Cerebellar nuclear complex (tissue), 1 donor: ENCODE measurements around the gene DRICH1.
"Not testable (repeated sequence)": the region's sequence is repeated elsewhere in the genome, so short reads cannot be mapped to it uniquely, and the experiment has no call there.

ENCODE experiments used
- DNase-seq, 2 experiments: peaks; one replicate each; lab custom pipeline; 2025; lab: John Stamatoyannopoulos, UW

The DRICH1 gene

DNA sequence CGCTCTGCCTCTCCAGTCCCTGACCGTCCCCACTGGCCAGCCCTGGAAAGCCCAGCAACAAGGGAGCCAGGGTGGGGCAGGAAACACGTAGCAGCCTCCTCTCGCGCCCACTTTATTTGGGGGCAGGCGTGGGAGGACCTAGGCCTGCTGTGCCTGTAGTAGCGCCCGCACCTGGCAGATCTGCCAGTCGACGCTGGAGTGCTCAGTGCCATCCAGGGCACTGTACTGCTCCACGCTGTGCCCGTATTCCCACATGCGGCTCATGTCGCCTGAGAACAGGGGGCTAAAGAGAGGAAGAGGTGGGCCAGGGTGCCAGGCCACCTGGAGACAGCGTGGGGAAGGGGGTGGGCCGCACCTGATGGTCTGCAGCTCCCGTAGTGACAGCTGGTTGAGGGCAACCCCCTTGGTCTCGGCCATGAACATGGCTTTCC lies 17.0 kb upstream of the DRICH1 start:
- DNase-seq, result no peak

- DNase-seq, result not testable (repeated sequence)
Observed at GRCh38 chr22:23646526-23646925, 14.4 kb upstream of the DRICH1 start.

DNA sequence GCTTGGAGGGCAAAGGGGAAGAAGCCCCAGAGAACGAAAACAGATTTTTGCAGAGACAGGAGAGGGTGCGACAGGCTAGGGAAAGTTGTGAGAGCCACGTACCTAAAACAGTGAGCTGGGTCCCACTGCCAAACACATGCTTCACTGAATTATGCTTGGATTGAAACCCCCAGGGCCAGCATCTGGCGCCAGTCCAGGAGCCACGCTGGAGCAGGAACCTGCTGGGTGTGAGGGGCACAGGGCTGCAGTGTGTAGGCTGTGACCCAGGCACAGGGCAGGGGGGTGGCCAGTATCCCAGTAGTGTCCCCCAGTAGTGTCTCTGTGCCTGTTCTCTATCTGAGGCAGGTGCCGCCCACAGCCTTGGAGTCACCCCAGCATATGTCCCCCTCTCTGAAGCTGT lies 8.1 kb upstream of the DRICH1 start:
- DNase-seq, result not testable (repeated sequence)

GRCh38 chr22:23639661-23640060 lies 7.5 kb upstream of the DRICH1 start:
- DNase-seq, result no peak

- DNase-seq, result no peak
Observed at GRCh38 chr22:23638611-23639010, 6.5 kb upstream of the DRICH1 start.

DNA sequence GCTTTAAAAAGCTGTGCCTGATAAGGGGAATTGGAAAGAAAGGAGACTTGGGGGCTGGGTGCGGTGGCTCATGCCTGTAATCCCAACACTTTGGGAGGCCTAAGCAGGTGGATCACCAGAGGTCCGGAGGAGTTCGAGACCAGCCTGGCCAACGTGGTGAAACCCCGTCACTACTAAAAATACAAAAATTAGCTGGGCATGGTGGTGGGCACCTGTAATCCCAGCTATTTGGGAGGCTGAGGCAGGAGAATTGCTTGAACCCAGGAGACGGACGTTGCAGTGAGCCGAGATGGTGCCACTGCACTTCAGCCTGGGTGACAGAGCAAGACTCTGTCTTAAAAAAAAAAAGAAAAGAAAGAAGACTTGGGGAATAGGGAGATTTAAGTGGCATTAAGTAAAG lies 3.2 kb upstream of the DRICH1 start:
- DNase-seq, result not testable (repeated sequence)

DNA sequence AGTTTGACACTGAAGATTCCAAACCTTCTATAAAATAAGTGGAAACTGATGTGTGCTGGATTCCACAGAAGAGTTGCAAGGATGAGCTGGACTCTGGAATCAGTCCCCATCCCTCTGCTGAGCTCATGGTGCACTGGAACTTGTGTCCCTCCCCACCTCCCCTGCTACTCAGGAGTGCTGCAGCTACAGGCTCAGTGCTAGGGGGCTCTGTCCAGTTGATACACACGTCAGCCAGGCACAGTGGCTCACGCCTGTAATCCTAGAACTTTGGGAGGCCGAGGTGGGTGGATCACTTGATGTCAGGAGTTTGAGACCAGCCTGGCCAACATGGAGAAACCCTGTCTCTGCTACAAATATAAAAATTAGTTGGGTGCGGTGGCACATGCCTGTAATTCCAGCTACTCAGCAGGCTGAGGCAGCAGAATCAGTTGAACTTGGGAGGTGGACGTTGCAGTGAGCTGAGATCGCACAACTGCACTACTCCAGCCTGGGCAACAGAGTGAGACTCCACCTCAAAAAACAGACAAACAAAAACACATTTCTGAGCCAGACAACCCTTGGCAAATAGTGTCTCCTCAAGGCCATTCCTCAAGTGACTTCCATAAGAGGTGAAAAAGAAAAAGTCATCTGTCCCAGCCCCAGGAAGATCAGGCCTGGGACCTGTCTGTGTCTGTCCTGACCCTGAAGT lies 3.9 kb downstream of the DRICH1 start:
- not testable (repeated sequence) for DNase-seq

DNA sequence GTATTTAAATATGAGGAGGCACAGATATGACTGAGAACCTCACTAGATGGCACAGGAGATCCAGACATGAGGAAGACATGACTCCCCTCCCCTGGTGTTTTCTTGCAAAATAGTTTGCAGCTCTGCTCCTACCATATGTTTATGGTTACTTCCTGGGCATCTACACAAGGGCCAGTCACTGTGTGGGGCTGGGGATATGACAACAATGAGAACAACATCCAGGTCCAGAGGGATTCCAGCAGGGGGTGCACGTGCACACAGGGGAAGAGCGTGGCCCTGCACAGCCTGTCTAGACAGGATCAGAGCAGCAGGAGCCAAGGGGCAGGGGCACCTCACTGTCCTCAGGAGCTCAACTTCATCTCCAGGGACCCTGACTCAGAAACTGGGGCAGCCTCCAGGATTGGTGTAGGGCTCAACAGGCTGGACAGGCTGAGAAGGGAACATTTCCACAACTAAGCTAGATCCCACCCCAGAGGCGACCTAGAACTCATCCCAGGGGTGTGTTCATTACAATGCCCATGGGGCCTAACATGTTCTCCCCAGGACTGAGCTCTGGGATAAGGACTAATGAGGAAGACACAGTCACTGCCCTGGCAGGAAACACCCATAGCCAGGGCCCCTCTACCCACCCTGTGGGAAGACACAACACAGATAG lies 4.6 kb downstream of the DRICH1 start:
- not testable (repeated sequence) for DNase-seq

GRCh38 chr22:23626286-23626975 lies 5.7 kb downstream of the DRICH1 start:
- no peak for DNase-seq

DNA sequence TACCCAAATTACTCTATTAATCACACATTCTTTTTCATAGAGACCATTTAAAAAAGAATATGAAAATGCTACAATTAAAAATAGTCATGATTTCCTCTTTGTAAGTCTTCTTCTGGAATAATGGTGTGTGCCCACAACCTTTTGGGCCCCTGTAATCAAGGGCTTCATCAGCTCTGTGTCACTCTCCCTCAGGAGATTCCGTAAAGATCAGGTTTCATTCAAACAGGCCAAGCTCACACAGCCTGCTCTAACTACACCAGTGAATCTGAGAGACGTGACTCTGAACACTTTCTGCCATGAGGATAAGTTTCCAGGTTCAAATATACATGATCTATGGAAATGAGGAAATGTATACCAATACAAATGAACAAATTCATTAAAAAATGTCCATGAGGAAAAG lies 9.5 kb downstream of the DRICH1 start:
- no peak for DNase-seq

GRCh38 chr22:23621916-23622315 lies 10.2 kb downstream of the DRICH1 start:
- not testable (repeated sequence) for DNase-seq

- no peak for DNase-seq
Observed at GRCh38 chr22:23621082-23621780, 10.9 kb downstream of the DRICH1 start.

GRCh38 chr22:23613193-23613972 lies 18.7 kb downstream of the DRICH1 start:
- no peak for DNase-seq

DNA sequence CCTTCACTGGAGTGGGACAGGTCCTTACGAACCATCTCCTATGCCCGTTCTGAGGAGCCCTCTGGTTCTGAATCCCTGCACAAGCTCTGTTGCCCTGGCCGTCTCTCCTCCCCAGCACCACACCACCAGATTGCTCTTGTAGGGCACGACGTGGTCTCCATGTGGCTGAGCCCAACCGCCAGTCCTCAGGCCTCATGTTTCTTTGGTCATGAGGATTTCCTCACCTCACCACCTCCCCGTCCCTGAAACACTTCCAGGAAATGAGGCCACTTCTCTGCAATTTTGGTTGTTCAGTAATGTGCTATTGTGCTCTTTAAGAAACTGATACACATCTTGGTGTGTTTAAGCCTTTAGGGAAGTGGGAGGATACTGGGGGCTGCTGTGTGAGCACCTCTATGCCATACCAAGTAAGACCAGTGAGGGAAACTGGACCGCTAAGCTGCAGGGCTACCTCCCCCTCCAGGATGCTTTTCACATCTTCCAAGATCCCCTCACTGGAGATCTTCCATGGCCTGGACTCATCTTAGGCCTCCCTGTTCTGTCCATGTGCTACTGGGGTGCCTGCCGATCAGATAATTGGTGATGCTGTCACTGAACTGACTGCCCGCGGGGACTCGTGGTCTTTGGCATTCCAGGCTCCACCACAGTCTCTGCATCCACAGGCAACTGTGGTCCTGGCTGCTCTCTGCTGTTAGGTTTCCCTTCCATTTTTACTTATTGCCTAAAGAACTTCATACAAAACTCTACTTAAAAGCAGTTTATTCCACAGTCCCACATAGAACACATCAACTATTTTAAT lies 21.9 kb downstream of the DRICH1 start:
- no peak for DNase-seq

DNA sequence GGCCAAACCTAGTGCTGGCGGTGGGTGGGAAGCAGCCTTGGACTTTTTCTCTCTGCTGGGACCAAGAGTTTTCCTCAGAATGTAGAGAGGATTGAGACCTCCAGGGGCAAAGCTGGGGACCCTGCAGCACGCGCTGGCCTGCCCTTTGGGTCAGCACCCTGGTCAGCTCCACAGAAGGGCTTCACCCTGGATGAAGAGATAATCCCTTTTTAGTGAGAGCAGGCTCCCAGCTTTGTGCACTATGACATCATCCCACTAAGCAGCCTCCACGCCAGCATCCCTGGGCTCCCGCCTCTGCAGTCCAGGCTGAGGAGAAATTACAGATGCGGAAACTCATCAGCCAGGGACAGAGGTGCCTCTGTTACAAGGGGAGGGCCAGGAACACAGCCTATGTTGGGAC lies 23.5 kb downstream of the DRICH1 start:
- no peak for DNase-seq

- DNase-seq, result no peak
Observed at GRCh38 chr22:23606204-23607131, 25.7 kb downstream of the DRICH1 start.

- DNase-seq, result no peak
Observed at GRCh38 chr22:23604939-23605712, 27.0 kb downstream of the DRICH1 start.

GRCh38 chr22:23603266-23603665 lies 28.9 kb downstream of the DRICH1 start:
- DNase-seq, result no peak
